Adrenal gland (tissue), 5 donors: ENCODE data around the gene DUS1L.

Experiments
- CTCF ChIP-seq, 6 experiments: fragments of 450-650 bp in 4 of 6; fragments of 200-600 bp in 2 of 6; sonication (generic) in 1 of 6; IDR thresholded peaks; 1 replicate in 5 of 6; 2 replicates in 1 of 6; pipeline versions ENCODE4 v1.5.1 to v1.8.0; 2016 to 2021; ENCODE audit warnings: antibody characterized with exemption in 6 of 6, mild to moderate bottlenecking in 2 of 6, moderate library complexity in 1 of 6
- POLR2A ChIP-seq, 2 donors: fragments of 450-650 bp; IDR thresholded peaks; one replicate each; pipeline ENCODE4 v1.6.1; 2017; ENCODE audit warnings: antibody characterized with exemption in 2 of 2, mild to moderate bottlenecking in 2 of 2, moderate library complexity in 1 of 2
- donor health status: DM: no; HTN: no; CAD: no.

- no peak for TF ChIP-seq POLR2A (IDR thresholded peaks at IDR 0.05)
- TF ChIP-seq CTCF (IDR thresholded peaks at IDR 0.05) = no peak
These were observed 20.5 kb upstream of the DUS1L start for GRCh38 chr17:82085931-82086764.
